Stimulated activated naive CD8-positive, alpha-beta T cell treated with anti-CD3 and anti-CD28 coated beads, Interleukin-15, amount 100 ng/mL, for 72 hours (primary cell): Measurements from ENCODE around the gene RBM12.
"Not testable (repeated sequence)": the region's sequence is repeated elsewhere in the genome, so short reads cannot be mapped to it uniquely, and the experiment has no call there.

ENCODE experiments used
- ATAC-seq: fragments of 150-1000 bp; cut with Tn5 transposase; 2 replicates; pipeline ENCODE4 v1.10.0; 2021; ENCODE audit warnings: mild to moderate bottlenecking, moderate library complexity
- DNase-seq, 2 donors: peaks; one replicate each; pipeline ENCODE4 v3.0.0; 2021 to 2022
- H3K27ac Mint-ChIP-seq, 2 donors: one replicate each; pipeline ENCODE4 v1.8.0; 2022; ENCODE audit warnings: mild to moderate bottlenecking in 2 of 2, mixed read lengths in 2 of 2, moderate library complexity in 2 of 2
- H3K27me3 Mint-ChIP-seq: one replicate; pipeline ENCODE4 v1.8.0; 2022; ENCODE audit warnings: mixed read lengths
- H3K4me1 Mint-ChIP-seq: one replicate; pipeline ENCODE4 v1.8.0; 2022; ENCODE audit warnings: mild to moderate bottlenecking, mixed read lengths
- H3K4me3 Mint-ChIP-seq, 2 donors: one replicate each; pipeline ENCODE4 v1.8.0; 2022; ENCODE audit warnings: mild to moderate bottlenecking in 2 of 2, mixed read lengths in 2 of 2, moderate library complexity in 1 of 2
- H3K9me3 Mint-ChIP-seq, 2 donors: one replicate each; pipeline ENCODE4 v1.8.0; 2022; ENCODE audit warnings: mixed read lengths in 2 of 2

The RBM12 gene, protein sequence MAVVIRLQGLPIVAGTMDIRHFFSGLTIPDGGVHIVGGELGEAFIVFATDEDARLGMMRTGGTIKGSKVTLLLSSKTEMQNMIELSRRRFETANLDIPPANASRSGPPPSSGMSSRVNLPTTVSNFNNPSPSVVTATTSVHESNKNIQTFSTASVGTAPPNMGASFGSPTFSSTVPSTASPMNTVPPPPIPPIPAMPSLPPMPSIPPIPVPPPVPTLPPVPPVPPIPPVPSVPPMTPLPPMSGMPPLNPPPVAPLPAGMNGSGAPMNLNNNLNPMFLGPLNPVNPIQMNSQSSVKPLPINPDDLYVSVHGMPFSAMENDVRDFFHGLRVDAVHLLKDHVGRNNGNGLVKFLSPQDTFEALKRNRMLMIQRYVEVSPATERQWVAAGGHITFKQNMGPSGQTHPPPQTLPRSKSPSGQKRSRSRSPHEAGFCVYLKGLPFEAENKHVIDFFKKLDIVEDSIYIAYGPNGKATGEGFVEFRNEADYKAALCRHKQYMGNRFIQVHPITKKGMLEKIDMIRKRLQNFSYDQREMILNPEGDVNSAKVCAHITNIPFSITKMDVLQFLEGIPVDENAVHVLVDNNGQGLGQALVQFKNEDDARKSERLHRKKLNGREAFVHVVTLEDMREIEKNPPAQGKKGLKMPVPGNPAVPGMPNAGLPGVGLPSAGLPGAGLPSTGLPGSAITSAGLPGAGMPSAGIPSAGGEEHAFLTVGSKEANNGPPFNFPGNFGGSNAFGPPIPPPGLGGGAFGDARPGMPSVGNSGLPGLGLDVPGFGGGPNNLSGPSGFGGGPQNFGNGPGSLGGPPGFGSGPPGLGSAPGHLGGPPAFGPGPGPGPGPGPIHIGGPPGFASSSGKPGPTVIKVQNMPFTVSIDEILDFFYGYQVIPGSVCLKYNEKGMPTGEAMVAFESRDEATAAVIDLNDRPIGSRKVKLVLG

DNA sequence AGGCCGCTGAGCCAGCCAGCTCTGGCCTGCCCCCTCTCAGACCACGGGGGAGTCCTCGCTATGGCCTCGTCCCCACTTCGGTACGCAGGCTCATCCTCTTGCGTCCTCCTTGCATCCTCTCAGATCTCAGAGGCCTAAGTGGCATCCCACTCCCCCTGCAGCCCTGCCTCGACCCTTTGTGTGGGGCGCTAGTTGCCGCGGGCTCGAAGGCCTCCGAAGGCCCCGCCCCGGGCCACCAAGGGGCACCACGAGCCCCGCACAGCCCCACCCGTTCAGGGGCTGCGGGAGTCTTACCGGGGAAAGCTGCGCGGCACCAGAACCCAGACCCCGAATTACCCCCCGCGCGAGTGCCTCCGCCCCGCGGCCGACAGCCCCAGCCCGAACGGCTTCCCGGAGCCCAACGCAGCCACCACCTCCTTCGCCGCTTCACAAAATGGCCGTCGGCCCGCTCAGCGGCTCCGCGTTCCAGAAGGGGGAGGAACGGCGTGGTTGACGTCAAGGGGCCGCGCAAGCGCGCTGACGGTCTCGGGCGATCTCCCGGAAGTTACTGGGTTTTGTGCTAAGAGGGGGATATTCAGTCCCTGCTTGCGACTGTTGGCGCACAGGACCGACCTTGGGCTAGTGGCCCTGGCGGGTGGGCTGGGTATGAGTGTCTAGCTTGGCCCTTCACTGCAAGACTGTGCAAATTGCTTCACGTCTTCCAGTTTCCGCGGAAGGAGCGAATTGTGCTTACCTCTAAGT is at the start of gene RBM12, which contains the start of gene CPNE1:
TSS of gene RBM12 (minus strand) at position 435 of the 741 bp plus-strand sequence. CDS start 9,578 bp downstream, outside the sequence.
TSS of gene CPNE1 (minus strand) at position 435 of the 741 bp plus-strand sequence. CDS start 31,977 bp downstream, outside the sequence.
- Mint-ChIP-seq H3K27ac (peak within 1 kb of the TSS; percentile 94 to 99), H3K4me1 (peaks cover 32% of the 10 kb centered on the region), H3K9me3 (no peaks in the 10 kb centered on the region), H3K27me3 (no peaks in the 10 kb centered on the region), H3K4me3 (peak within 1 kb of the TSS; percentile 92 to 98)
- peak; percentile 86 for ATAC-seq
- DNase-seq: peak; percentile 95

DNA sequence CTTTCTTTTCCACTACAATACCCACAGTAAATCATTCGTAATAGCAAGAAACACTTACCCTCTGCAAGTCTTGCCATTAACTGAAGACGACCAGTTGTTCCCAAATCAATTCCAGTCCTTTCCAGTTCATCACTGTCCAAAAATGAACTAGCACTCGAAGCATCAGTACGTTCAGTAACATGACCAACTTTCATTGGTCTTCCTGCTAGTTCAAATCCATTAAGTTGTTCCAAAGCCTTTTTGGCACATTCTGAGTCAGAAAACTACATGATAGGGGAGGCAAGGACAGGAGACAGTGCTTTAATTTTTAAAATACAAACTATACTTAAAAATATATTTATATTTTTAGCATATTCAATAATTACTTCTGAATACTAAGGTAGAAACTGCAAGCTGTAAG is 49.4 kb upstream of the RBM12 start:
- no peak overlapping the region for H3K27ac Mint-ChIP-seq
- no peaks in the 10 kb centered on the region for H3K27me3 Mint-ChIP-seq
- peaks cover 68% of the 10 kb centered on the region for H3K4me1 Mint-ChIP-seq
- peak overlapping the region in 1 of 2 donors; percentile 14 for H3K4me3 Mint-ChIP-seq
- no peak for ATAC-seq
- H3K9me3 Mint-ChIP-seq: no peaks in the 10 kb centered on the region
- DNase-seq: no peak

DNA sequence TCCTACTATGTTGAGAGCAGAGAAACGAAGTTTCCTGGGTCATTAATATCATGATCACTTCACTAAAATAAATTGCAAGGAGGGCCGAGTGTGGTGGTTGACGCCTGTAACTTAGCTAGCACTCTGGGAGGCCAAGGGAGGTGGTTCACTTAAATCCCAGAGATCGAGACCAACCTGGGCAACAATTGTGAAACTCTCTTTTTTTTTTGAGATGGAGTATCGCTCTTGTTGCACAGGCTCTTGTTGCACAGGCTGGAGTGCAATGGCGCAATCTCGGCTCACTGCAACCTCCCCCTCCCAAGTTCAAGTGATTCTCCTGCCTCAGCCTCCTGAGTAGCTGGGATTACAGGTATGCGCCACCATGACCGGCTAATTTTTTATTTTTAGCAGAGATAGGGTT is 48.4 kb upstream of the RBM12 start:
- Mint-ChIP-seq H3K27ac (peak overlapping the region; percentile 13 to 59), H3K4me3 (peak overlapping the region; percentile 1 to 50), H3K4me1 (peaks cover 69% of the 10 kb centered on the region)
- DNase-seq, ATAC-seq, H3K27me3 Mint-ChIP-seq, H3K9me3 Mint-ChIP-seq: not testable (repeated sequence)

- Mint-ChIP-seq H3K4me3 (peak overlapping the region; percentile 33 to 51), H3K27ac (peak overlapping the region; percentile 80 to 82), H3K9me3 (no peaks in the 10 kb centered on the region), H3K27me3 (no peaks in the 10 kb centered on the region), H3K4me1 (peaks cover 66% of the 10 kb centered on the region)
- DNase-seq: no peak
- ATAC-seq: peak; percentile 94
Measured at GRCh38 chr20:35711588-35712209, 47.0 kb upstream of the RBM12 start.

DNA sequence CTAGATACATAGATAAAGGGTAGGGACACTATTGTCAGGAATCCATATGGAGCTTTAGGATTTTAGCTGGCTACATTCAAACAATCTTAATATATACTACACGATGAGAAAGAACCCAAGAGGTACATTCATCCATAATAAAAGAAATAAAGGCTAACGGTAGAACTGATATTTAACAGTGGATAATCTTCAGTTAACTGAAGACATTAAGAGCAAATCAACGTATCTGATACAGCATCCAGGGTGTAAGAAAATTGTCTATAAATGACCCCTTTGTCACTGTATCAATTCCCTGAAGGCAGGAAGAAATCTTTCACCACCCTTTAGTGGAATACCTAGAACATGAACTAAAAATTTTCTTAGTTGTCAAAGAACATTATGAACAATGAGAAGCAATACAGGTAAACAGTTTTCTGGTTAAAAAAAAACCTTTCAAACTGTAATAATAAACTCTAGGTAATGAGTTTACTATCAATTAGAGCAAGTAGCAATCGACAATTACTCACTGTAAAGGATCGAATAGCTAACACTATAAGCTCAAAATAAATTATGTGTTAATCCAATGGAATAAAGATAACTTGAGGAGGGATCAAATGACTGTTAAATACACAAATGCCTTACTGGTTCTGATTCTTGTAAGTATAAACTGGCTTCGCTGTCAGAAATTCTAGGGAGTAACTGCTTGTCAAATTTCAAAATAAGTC is 46.3 kb upstream of the RBM12 start:
- no peak for DNase-seq
- no peak for ATAC-seq
- H3K4me3 Mint-ChIP-seq: peak overlapping the region; percentile 33 to 51
- H3K9me3 Mint-ChIP-seq: no peaks in the 10 kb centered on the region
- H3K27me3 Mint-ChIP-seq: no peaks in the 10 kb centered on the region
- peaks cover 61% of the 10 kb centered on the region for H3K4me1 Mint-ChIP-seq
- peak overlapping the region; percentile 42 to 82 for H3K27ac Mint-ChIP-seq

DNA sequence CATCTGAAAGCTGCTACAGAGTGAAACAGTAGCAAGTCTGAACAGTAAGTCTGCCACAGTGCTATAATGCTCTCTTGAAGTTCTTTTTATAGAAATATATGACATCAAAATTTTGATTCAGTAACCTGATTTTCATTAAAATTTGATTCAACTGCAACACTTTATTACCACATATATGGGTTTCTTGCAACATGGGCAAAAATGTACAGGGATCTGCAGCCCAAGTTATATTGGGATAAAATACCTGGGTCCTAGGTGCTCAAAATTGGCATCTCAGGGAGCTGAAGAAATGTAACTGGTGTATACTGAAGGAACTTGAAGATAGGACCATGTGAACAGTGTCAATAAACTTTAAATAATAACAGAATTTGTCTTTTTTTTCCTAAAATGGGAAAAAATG is 45.3 kb upstream of the RBM12 start:
- H3K27me3 Mint-ChIP-seq: no peaks in the 10 kb centered on the region
- H3K9me3 Mint-ChIP-seq: no peaks in the 10 kb centered on the region
- H3K4me1 Mint-ChIP-seq: peaks cover 51% of the 10 kb centered on the region
- no peak overlapping the region for H3K4me3 Mint-ChIP-seq
- no peak for DNase-seq
- ATAC-seq: no peak
- no peak overlapping the region for H3K27ac Mint-ChIP-seq

- no peak for DNase-seq
- ATAC-seq: no peak
- no peak overlapping the region for H3K27ac Mint-ChIP-seq
- no peaks in the 10 kb centered on the region for H3K9me3 Mint-ChIP-seq
- no peak overlapping the region for H3K4me3 Mint-ChIP-seq
- peaks cover 46% of the 10 kb centered on the region for H3K4me1 Mint-ChIP-seq
- no peaks in the 10 kb centered on the region for H3K27me3 Mint-ChIP-seq
Measured at GRCh38 chr20:35709259-35709658, 44.6 kb upstream of the RBM12 start.

DNA sequence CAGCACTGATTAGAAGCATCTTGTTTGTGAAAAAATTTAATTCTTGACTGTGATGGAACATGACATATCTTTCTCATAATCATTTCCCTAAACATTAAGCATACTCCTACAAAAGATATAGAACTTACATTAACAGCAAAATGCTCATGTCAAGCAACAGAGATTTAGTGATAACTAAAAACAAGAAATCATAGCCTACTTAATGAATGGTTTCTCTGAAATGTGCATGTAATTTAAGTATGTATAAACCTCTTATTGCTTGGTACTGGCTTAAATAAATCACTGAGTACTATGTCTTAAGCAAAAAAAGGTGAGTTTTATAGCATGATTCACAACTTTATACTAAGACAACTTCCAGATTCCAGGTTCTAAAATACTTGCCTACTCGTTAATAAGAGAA is 43.8 kb upstream of the RBM12 start:
- Mint-ChIP-seq H3K4me3 (no peak overlapping the region), H3K9me3 (no peaks in the 10 kb centered on the region), H3K27me3 (no peaks in the 10 kb centered on the region), H3K27ac (no peak overlapping the region), H3K4me1 (peaks cover 43% of the 10 kb centered on the region)
- no peak for DNase-seq
- ATAC-seq: no peak

- not testable (repeated sequence) for ATAC-seq, H3K27ac Mint-ChIP-seq, H3K27me3 Mint-ChIP-seq, H3K9me3 Mint-ChIP-seq, H3K4me3 Mint-ChIP-seq, DNase-seq
- H3K4me1 Mint-ChIP-seq: peaks cover 42% of the 10 kb centered on the region
Measured at GRCh38 chr20:35706591-35707529, 42.2 kb upstream of the RBM12 start.

DNA sequence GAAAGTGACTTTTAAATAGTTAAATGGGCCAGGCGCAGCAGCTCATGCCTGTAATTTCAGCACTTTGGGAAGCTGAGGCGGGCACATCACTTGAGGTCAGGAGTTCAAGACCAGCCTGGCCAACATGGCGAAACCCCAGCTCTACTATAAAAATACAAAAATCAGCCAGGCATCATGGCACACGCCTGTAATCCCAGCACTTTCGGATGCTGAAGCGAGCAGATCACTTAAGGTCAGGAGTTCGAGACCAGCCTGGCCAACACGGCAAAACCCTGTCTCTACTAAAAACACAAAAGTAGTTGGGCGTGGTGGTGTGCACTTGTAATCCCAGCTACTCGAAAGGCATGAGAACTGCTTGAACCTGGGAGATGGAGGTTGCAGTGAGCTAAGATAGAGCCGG is 41.2 kb upstream of the RBM12 start:
- peaks cover 42% of the 10 kb centered on the region for H3K4me1 Mint-ChIP-seq
- DNase-seq, H3K27me3 Mint-ChIP-seq, ATAC-seq, H3K4me3 Mint-ChIP-seq, H3K27ac Mint-ChIP-seq, H3K9me3 Mint-ChIP-seq: not testable (repeated sequence)

DNA sequence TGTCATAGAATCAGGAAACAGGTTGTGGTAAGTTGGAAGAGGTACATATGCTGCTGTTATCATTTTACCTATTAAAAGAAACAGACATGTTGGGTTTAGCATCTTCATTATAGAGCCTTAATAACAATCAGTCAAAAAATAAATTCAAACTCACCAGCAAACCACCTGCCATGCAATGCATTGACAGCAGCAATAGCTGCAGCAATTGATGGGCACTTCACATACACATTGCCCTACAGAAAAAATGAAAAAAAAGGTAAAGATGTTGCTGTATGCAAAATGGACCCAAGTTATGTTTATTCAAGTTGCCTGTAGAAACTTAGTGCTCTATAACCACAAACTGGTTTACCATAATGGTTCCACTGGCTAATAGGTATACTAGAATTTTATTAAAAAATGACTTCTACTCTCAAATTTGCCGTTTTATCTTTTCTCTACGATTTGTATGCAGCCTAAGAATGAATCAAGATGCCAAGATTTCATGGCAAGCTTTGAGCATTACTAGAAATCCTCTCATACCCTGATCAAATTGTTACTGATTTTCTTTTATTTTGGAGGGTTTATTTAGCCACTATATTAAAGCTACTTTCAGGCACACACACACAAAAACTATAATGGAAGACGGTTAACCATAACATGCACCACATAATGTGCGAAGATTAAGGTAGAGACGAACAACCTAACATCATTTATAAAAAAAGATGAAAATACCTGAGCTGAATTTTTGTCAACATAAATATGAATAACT is 40.0 kb upstream of the RBM12 start:
- H3K27me3 Mint-ChIP-seq: no peaks in the 10 kb centered on the region
- ATAC-seq (no peak), DNase-seq (no peak)
- H3K9me3 Mint-ChIP-seq: no peaks in the 10 kb centered on the region
- H3K27ac Mint-ChIP-seq: peak overlapping the region in 1 of 2 donors; percentile 56
- H3K4me3 Mint-ChIP-seq: no peak overlapping the region
- peaks cover 44% of the 10 kb centered on the region for H3K4me1 Mint-ChIP-seq

GRCh38 chr20:35702824-35703695 is 38.4 kb upstream of the RBM12 start:
- Mint-ChIP-seq H3K4me3 (no peak overlapping the region), H3K27ac (peak overlapping the region; percentile 21 to 80)

More at GRCh38 chr20:35702824-35703695, 38.4 kb upstream of the RBM12 start:
- DNase-seq (no peak), ATAC-seq (no peak)
- H3K27me3 Mint-ChIP-seq: no peaks in the 10 kb centered on the region
- H3K4me1 Mint-ChIP-seq: peaks cover 40% of the 10 kb centered on the region
- H3K9me3 Mint-ChIP-seq: no peaks in the 10 kb centered on the region
